ENCODE measurements around the gene GPC5.
"Not testable (repeated sequence)": the region's sequence is repeated elsewhere in the genome, so short reads cannot be mapped to it uniquely, and the experiment has no call there.

The GPC5 gene

GRCh38 chr13:92513672-92514071 is 1115.3 kb downstream of the GPC5 start:
- no peak for FAIRE-seq

- FAIRE-seq: no peak
These were observed 1116.2 kb downstream of the GPC5 start for GRCh38 chr13:92514420-92515125.

GRCh38 chr13:92516878-92517277 is 1118.5 kb downstream of the GPC5 start:
- not testable (repeated sequence) for FAIRE-seq

- not testable (repeated sequence) for FAIRE-seq
These were observed 1120.2 kb downstream of the GPC5 start for GRCh38 chr13:92518622-92519021.

- FAIRE-seq: no peak
These were observed 1131.9 kb downstream of the GPC5 start for GRCh38 chr13:92530364-92530763.

GRCh38 chr13:92535222-92536006 is 1137.0 kb downstream of the GPC5 start:
- no peak for FAIRE-seq

- FAIRE-seq: no peak
These were observed 1139.0 kb downstream of the GPC5 start for GRCh38 chr13:92537471-92537870.

GRCh38 chr13:92538164-92538563 is 1139.7 kb downstream of the GPC5 start:
- FAIRE-seq: no peak

GRCh38 chr13:92539148-92539547 is 1140.7 kb downstream of the GPC5 start:
- FAIRE-seq: not testable (repeated sequence)

GRCh38 chr13:92547266-92547665 is 1148.8 kb downstream of the GPC5 start:
- FAIRE-seq: no peak

- FAIRE-seq: no peak
These were observed 1150.9 kb downstream of the GPC5 start for GRCh38 chr13:92549276-92549675.

GRCh38 chr13:92553470-92554114 is 1155.2 kb downstream of the GPC5 start:
- FAIRE-seq: no peak

GRCh38 chr13:92560883-92561282 is 1162.5 kb downstream of the GPC5 start:
- no peak for FAIRE-seq

GRCh38 chr13:92564942-92565341 is 1166.5 kb downstream of the GPC5 start:
- FAIRE-seq: no peak

- no peak for FAIRE-seq
These were observed 1168.3 kb downstream of the GPC5 start for GRCh38 chr13:92566767-92567166.

- FAIRE-seq: no peak
These were observed 1173.8 kb downstream of the GPC5 start for GRCh38 chr13:92572190-92572589.

- FAIRE-seq: no peak
These were observed 1175.1 kb downstream of the GPC5 start for GRCh38 chr13:92573467-92574057.

- FAIRE-seq: no peak
These were observed 1176.1 kb downstream of the GPC5 start for GRCh38 chr13:92574499-92574898.

- FAIRE-seq: no peak
These were observed 1177.4 kb downstream of the GPC5 start for GRCh38 chr13:92575777-92576176.

- FAIRE-seq: no peak
These were observed 1179.9 kb downstream of the GPC5 start for GRCh38 chr13:92578358-92578757.

GRCh38 chr13:92589955-92590354 is 1191.5 kb downstream of the GPC5 start:
- FAIRE-seq: no peak

- no peak for FAIRE-seq
These were observed 1192.1 kb downstream of the GPC5 start for GRCh38 chr13:92590503-92590908.

- FAIRE-seq: no peak
These were observed 1192.7 kb downstream of the GPC5 start for GRCh38 chr13:92591117-92591516.
